ENCODE data around the gene SYT13.
A peak's percentile ranks its signal among the peaks of the same experiment; 100 is the strongest.

The SYT13 gene

GRCh38 chr11:45234306-45235006 is 51.7 kb downstream of the SYT13 start:
- in situ Hi-C loops (cut with HindIII; ENCODE audit: low pct_ligation_motif_present, low sequenced_read_pairs), result no loop called here
- DNase-seq, result no peak
- Histone ChIP-seq H3K36me3 (replicated peaks) (no peaks in the 10 kb centered on the region), H3K4me3 (ENCODE audit: low read depth, low read length) (no peak overlapping the region), H3K27ac (no peak overlapping the region), H3K27me3 (replicated peaks) (peaks cover 4% of the 10 kb centered on the region)
- TF ChIP-seq CTCF (IDR thresholded peaks at IDR 0.05; ENCODE audit: low read depth, low read length, missing control alignments), result no peak

GRCh38 chr11:45233804-45234170 is 52.4 kb downstream of the SYT13 start:
- Histone ChIP-seq H3K36me3 (replicated peaks) (no peaks in the 10 kb centered on the region), H3K27me3 (replicated peaks) (peaks cover 4% of the 10 kb centered on the region), H3K4me3 (ENCODE audit: low read depth, low read length) (no peak overlapping the region), H3K27ac (no peak overlapping the region)
- no peak for DNase-seq
- TF ChIP-seq CTCF (IDR thresholded peaks at IDR 0.05; ENCODE audit: low read depth, low read length, missing control alignments), result no peak
- in situ Hi-C loops (cut with HindIII; ENCODE audit: low pct_ligation_motif_present, low sequenced_read_pairs), result no loop called here

GRCh38 chr11:45233121-45233803 is 52.9 kb downstream of the SYT13 start:
- H3K36me3 ChIP-seq (replicated peaks), result no peaks in the 10 kb centered on the region
- in situ Hi-C loops (cut with HindIII; ENCODE audit: low pct_ligation_motif_present, low sequenced_read_pairs), result no loop called here
- no peak overlapping the region for H3K27ac ChIP-seq
- peaks cover 4% of the 10 kb centered on the region for H3K27me3 ChIP-seq (replicated peaks)
- H3K4me3 ChIP-seq (ENCODE audit: low read depth, low read length), result no peak overlapping the region
- DNase-seq, result peak; percentile 57
- TF ChIP-seq CTCF (IDR thresholded peaks at IDR 0.05; ENCODE audit: low read depth, low read length, missing control alignments), result peak; percentile 97

GRCh38 chr11:45232341-45233080 is 53.6 kb downstream of the SYT13 start:
- DNase-seq, result no peak
- TF ChIP-seq CTCF (IDR thresholded peaks at IDR 0.05; ENCODE audit: low read depth, low read length, missing control alignments), result no peak
- Histone ChIP-seq H3K4me3 (ENCODE audit: low read depth, low read length) (no peak overlapping the region), H3K27me3 (replicated peaks) (peaks cover 2% of the 10 kb centered on the region), H3K36me3 (replicated peaks) (no peaks in the 10 kb centered on the region), H3K27ac (no peak overlapping the region)
- in situ Hi-C loops (cut with HindIII; ENCODE audit: low pct_ligation_motif_present, low sequenced_read_pairs), result no loop called here

- Histone ChIP-seq H3K27ac (no peak overlapping the region), H3K27me3 (replicated peaks) (no peaks in the 10 kb centered on the region), H3K4me3 (ENCODE audit: low read depth, low read length) (no peak overlapping the region), H3K36me3 (replicated peaks) (no peaks in the 10 kb centered on the region)
- in situ Hi-C loops (cut with HindIII; ENCODE audit: low pct_ligation_motif_present, low sequenced_read_pairs), result no loop called here
- DNase-seq, result no peak
- TF ChIP-seq CTCF (IDR thresholded peaks at IDR 0.05; ENCODE audit: low read depth, low read length, missing control alignments), result no peak
These were observed 56.6 kb downstream of the SYT13 start for GRCh38 chr11:45229401-45230020.

All from brain microvascular endothelial cell (primary cell).